DND-41 (cell line): ENCODE measurements around the gene UNC119.

Source experiments
- CTCF ChIP-seq: IDR thresholded peaks from 2 replicates; pipeline ENCODE4 v1.5.1; 2012; ENCODE audit warnings: borderline replicate concordance, low read length, moderate library complexity, mild to moderate bottlenecking; ENCODE audit not compliant: poor library complexity, severe bottlenecking; ENCODE audit errors: extremely low read depth
- EZH2 ChIP-seq: IDR thresholded peaks from 3 replicates; pipeline ENCODE4 v1.6.1; 2012; ENCODE audit warnings: borderline replicate concordance, low read depth, mild to moderate bottlenecking, moderate library complexity, low read length, inconsistent platforms; ENCODE audit not compliant: severe bottlenecking

- TF ChIP-seq CTCF (no peak), EZH2 (no peak)
Measured at GRCh38 chr17:28500712-28501379, 51.6 kb downstream of the UNC119 start.
